HUES48 (cell line): ENCODE data around the gene GALNTL6.

Experiments
- H3K27ac ChIP-seq: one replicate; pipeline ENCODE4 v1.7.0; 2013; ENCODE audit warnings: low read depth, low read length, inconsistent platforms
- H3K27me3 ChIP-seq: 2 replicates; pipeline ENCODE4 v1.6.1; 2013; ENCODE audit warnings: mild to moderate bottlenecking, low read length; ENCODE audit not compliant: control insufficient read depth, insufficient read depth
- H3K36me3 ChIP-seq: 2 replicates; pipeline ENCODE4 v1.6.1; 2013; ENCODE audit warnings: low read length; ENCODE audit not compliant: control insufficient read depth, insufficient read depth
- H3K4me1 ChIP-seq: 2 replicates; pipeline ENCODE4 v1.6.1; 2013; ENCODE audit warnings: mild to moderate bottlenecking, low read length; ENCODE audit not compliant: control insufficient read depth, insufficient read depth
- H3K4me3 ChIP-seq: 2 replicates; pipeline ENCODE4 v1.5.1; 2013; ENCODE audit warnings: mild to moderate bottlenecking, low read depth, low read length
- H3K9ac ChIP-seq: 2 replicates; pipeline ENCODE4 v1.6.1; 2013; ENCODE audit warnings: mild to moderate bottlenecking, low read depth, low read length, moderate library complexity
- H3K9me3 ChIP-seq: 2 replicates; pipeline ENCODE4 v1.6.1; 2013; ENCODE audit warnings: low read length; ENCODE audit not compliant: control insufficient read depth, insufficient read depth

The GALNTL6 gene

DNA sequence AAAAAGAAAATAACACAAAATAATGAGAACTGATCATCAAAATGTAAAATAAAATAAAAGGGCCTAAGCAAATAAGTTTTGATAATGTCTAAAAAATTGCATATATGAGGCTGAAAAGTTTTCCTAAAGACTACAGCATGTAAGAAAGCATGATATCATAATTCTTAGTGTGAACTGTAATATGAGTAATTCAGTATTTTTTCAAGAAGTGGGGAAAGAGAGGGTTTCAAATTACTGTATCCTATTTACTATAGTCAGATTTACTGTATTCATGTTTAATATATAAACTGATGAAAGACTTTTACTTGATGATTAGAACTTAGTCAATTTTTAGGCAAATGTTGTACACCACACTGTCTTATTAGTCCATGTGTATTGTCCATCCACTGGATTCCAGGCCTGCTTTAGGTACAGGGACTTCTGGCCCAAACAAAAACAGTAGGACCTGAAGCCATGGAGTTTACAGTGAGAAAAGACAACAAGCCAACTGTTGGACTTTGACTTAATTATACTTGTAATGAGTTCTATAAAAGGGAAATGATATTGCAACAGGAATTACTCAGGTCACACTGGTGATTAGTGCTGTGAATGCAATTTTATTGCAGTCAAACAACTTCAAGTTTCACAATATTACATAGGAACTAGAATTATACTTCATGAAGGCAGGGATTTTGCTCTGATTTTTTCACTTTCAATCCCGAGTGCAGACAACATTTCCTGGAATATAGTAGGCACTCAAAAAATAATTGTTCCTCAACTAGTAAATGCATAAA, 837.7 kb downstream of the GALNTL6 start:
- Histone ChIP-seq H3K36me3 (no peaks in the 10 kb centered on the region), H3K27ac (no peak overlapping the region), H3K4me1 (peaks cover 18% of the 10 kb centered on the region; the same call in 1 of the 2 replicates), H3K9ac (no peak overlapping the region), H3K9me3 (no peaks in the 10 kb centered on the region), H3K4me3 (no peak overlapping the region), H3K27me3 (no peaks in the 10 kb centered on the region)

DNA sequence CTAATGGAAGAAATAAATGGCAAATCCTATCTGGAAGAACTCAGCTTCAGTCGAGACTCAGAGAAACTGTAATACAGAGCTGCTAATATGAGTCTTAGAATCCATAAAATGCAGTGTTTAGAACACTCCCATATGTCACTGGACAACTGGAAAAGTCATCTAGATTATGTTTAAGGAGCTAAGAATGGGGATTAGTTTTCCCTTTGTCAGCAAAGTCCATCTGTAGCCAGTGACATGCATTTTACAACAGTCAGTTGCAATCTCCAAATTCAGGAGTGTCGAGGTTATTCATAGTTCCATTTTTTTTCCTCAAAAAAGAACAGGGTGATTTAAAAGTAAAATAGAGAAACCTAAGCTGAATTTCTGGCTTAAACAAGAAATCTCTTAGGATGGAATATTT, 838.8 kb downstream of the GALNTL6 start:
- Histone ChIP-seq H3K9ac (no peak overlapping the region), H3K36me3 (no peaks in the 10 kb centered on the region), H3K4me1 (peaks cover 18% of the 10 kb centered on the region; the same call in 1 of the 2 replicates), H3K27me3 (no peaks in the 10 kb centered on the region), H3K9me3 (no peaks in the 10 kb centered on the region), H3K27ac (no peak overlapping the region), H3K4me3 (no peak overlapping the region)

DNA sequence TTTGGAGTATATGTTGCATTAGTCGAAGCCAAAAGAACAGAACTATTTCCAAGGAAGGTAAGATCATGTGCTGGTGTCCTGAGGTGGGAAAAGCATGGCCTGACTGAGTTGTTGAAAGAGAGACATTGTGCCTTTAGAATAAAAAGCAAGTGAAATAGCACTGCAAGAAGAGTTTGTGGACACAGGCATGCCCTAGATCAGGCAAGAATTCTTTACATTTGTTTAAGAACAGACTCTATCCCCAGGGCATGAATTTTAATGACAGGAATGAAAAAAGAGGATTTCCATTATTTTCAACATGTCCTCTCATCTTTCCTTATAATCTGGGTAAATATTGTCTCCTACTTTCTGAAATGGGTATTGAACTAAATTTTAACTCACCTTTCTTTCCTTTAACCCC, 839.2 kb downstream of the GALNTL6 start:
- H3K27ac ChIP-seq = no peak overlapping the region
- H3K36me3 ChIP-seq = no peaks in the 10 kb centered on the region
- H3K9ac ChIP-seq = no peak overlapping the region
- H3K4me1 ChIP-seq = peaks cover 18% of the 10 kb centered on the region; the same call in 1 of the 2 replicates
- no peak overlapping the region for H3K4me3 ChIP-seq
- no peaks in the 10 kb centered on the region for H3K27me3 ChIP-seq
- no peaks in the 10 kb centered on the region for H3K9me3 ChIP-seq

GRCh38 chr4:172653676-172654075, 840.5 kb downstream of the GALNTL6 start:
- Histone ChIP-seq H3K9me3 (no peaks in the 10 kb centered on the region), H3K9ac (no peak overlapping the region), H3K4me3 (no peak overlapping the region), H3K36me3 (no peaks in the 10 kb centered on the region), H3K27ac (no peak overlapping the region), H3K27me3 (no peaks in the 10 kb centered on the region), H3K4me1 (peaks cover 18% of the 10 kb centered on the region; the same call in 1 of the 2 replicates)

DNA sequence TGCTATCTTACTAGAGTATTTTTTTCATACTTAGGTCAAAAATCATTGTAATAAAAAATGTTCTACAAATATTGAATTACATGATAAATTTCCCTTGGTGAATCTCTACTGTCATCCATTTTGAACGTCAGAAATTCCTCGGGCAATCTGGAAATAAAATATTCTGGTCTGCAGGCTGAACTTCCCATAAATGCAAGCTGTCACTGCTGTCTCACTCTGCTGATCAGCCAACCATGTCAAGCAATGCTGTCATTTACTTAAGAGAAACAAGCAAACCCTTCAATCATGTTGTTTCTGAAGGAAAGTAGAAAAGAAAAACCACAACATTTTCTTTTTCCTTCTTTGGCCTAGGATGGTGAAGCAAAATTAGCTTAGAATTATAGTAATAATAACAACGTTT, 841.3 kb downstream of the GALNTL6 start:
- Histone ChIP-seq H3K9me3 (no peaks in the 10 kb centered on the region), H3K4me3 (no peak overlapping the region), H3K9ac (no peak overlapping the region), H3K27me3 (no peaks in the 10 kb centered on the region), H3K36me3 (no peaks in the 10 kb centered on the region), H3K27ac (no peak overlapping the region), H3K4me1 (peaks cover 18% of the 10 kb centered on the region; the same call in 1 of the 2 replicates)

DNA sequence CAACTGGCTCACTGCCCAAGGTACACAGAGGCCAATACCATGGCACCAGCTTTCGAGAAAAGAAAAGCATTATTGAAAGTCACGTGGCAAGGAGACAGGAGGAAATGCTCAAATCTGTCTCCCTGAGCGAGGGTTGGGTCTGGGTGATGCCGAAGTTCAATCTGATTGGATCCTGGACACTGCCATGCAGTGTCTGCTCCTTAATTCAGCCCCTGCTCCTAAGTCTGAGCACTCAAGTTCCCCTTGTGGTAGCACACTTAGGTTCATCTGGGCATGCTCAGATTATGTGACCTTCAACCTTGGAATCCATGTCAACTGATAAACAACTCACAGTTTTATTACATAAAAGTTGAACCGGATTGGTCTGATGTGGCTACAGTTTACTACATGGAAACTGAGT, 842.9 kb downstream of the GALNTL6 start:
- no peak overlapping the region for H3K4me3 ChIP-seq
- H3K9me3 ChIP-seq = no peaks in the 10 kb centered on the region
- no peak overlapping the region for H3K9ac ChIP-seq

DNA sequence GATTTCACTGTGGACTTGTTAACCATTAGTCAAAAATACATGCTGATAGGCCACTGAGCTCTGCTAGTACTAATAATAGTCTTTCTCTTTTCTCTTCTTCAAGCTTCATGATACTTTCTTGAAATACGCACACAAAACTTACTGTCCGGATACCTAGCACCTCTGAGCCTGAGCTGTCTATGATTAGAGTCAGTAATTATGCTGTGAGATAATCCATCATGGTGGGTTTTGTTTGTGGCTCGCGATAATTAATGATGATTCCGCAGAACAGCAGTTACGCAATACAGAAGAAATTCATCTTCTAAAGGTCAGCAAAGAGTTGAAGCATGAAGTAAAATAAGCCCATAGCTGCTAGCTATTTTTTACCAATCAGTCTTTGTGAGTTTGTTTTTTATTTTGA, 843.9 kb downstream of the GALNTL6 start:
- Histone ChIP-seq H3K9ac (no peak overlapping the region), H3K27ac (no peak overlapping the region), H3K4me3 (no peak overlapping the region), H3K4me1 (peaks cover 9% of the 10 kb centered on the region; the same call in 1 of the 2 replicates), H3K36me3 (no peaks in the 10 kb centered on the region), H3K27me3 (no peaks in the 10 kb centered on the region), H3K9me3 (no peaks in the 10 kb centered on the region)

More for the DNA sequence above, 842.9 kb downstream of the GALNTL6 start:
- peaks cover 18% of the 10 kb centered on the region; the same call in 1 of the 2 replicates for H3K4me1 ChIP-seq
- no peaks in the 10 kb centered on the region for H3K27me3 ChIP-seq
- H3K27ac ChIP-seq = no peak overlapping the region
- no peaks in the 10 kb centered on the region for H3K36me3 ChIP-seq

GRCh38 chr4:172660251-172660650, 847.0 kb downstream of the GALNTL6 start:
- Histone ChIP-seq H3K27me3 (no peaks in the 10 kb centered on the region), H3K4me1 (no peaks in the 10 kb centered on the region), H3K9ac (no peak overlapping the region), H3K4me3 (no peak overlapping the region), H3K27ac (no peak overlapping the region), H3K9me3 (no peaks in the 10 kb centered on the region), H3K36me3 (no peaks in the 10 kb centered on the region)

- H3K4me3 ChIP-seq = no peak overlapping the region
- no peaks in the 10 kb centered on the region for H3K27me3 ChIP-seq
- H3K9ac ChIP-seq = no peak overlapping the region
- no peaks in the 10 kb centered on the region for H3K9me3 ChIP-seq
- no peaks in the 10 kb centered on the region for H3K36me3 ChIP-seq
- no peak overlapping the region for H3K27ac ChIP-seq
- H3K4me1 ChIP-seq = no peaks in the 10 kb centered on the region
Measured at GRCh38 chr4:172662113-172662512, 848.9 kb downstream of the GALNTL6 start.

DNA sequence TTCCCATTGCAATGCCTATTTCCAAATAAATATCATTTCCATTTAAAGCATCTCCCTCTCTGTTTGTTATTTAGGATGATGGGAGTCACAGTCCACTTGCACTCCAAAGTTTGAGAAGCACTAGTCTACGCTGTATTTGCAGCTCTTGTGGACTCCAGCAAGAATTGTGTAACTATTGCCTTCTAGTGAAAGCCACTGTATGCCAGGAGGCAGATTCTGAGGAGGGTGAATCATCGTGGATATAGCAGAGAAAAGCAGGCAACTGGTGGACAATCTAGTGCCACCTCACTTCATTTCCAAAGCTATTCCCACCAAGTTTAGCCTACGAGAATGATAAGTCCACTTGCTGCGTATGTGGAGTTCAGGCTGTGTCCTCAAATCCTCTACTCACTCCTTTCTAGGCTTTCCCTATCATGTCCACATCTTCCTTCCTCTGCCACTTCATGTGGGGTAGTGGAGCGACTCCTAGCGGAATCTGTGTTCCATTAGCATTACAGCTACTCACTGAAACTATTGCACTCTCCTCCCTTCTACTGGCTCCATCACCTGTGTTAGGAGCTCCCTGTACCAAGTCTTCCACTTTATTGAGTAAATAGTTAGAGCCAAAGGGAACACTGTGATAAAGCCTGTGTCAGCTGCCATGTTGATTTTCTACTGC, 853.6 kb downstream of the GALNTL6 start:
- no peaks in the 10 kb centered on the region for H3K27me3 ChIP-seq
- H3K36me3 ChIP-seq = no peaks in the 10 kb centered on the region
- H3K4me1 ChIP-seq = peaks cover 9% of the 10 kb centered on the region; the same call in 1 of the 2 replicates
- no peak overlapping the region for H3K9ac ChIP-seq
- H3K27ac ChIP-seq = no peak overlapping the region
- no peak overlapping the region for H3K4me3 ChIP-seq
- H3K9me3 ChIP-seq = no peaks in the 10 kb centered on the region

- no peak overlapping the region for H3K4me3 ChIP-seq
- no peaks in the 10 kb centered on the region for H3K4me1 ChIP-seq
- no peaks in the 10 kb centered on the region for H3K9me3 ChIP-seq
- no peak overlapping the region for H3K9ac ChIP-seq
- H3K36me3 ChIP-seq = no peaks in the 10 kb centered on the region
- no peaks in the 10 kb centered on the region for H3K27me3 ChIP-seq
- H3K27ac ChIP-seq = no peak overlapping the region
Measured at GRCh38 chr4:172674811-172675210, 861.6 kb downstream of the GALNTL6 start.
